HG03025 (cell line): ENCODE measurements around the gene SLC17A7.

ENCODE experiments used
- ATAC-seq: cut with Tn5 transposase; IDR thresholded peaks from one replicate; pipeline ENCODE4 v1.9.1; 2021; ENCODE audit warnings: mild to moderate bottlenecking, moderate library complexity; ENCODE audit not compliant: unreplicated experiment, low FRiP score

The SLC17A7 gene

GRCh38 chr19:49414256-49414655, 27.1 kb downstream of the SLC17A7 start:
- ATAC-seq, result no peak

DNA sequence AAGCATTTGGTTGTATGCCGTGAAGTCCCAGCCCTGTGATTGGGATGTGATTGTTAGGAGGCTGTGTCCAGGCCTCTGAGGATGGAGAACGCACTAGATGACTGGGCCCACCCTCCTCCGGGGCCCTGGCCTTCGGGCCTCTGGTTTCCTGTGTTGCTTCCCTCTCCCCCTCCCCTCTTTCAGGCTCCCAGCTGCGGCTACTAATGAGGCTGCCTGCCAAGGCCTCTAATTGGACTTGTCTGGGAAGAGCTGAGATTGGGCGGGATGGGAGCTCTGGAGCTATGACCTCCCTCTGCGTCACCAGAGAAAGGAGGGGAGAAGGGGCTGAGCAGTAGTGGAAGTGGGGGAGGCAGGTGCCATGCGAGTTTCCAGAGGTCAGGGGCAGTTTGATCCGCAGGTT, 28.0 kb downstream of the SLC17A7 start:
- ATAC-seq, result no peak

GRCh38 chr19:49411681-49412326, 29.5 kb downstream of the SLC17A7 start:
- no peak for ATAC-seq

GRCh38 chr19:49409441-49410029, 31.8 kb downstream of the SLC17A7 start:
- no peak for ATAC-seq

- no peak for ATAC-seq
Measured at GRCh38 chr19:49408816-49409440, 32.4 kb downstream of the SLC17A7 start.

- ATAC-seq, result no peak
Measured at GRCh38 chr19:49407482-49408015, 33.8 kb downstream of the SLC17A7 start.

- no peak for ATAC-seq
Measured at GRCh38 chr19:49407079-49407478, 34.2 kb downstream of the SLC17A7 start.

GRCh38 chr19:49403404-49404187, 37.7 kb downstream of the SLC17A7 start:
- ATAC-seq, result no peak

DNA sequence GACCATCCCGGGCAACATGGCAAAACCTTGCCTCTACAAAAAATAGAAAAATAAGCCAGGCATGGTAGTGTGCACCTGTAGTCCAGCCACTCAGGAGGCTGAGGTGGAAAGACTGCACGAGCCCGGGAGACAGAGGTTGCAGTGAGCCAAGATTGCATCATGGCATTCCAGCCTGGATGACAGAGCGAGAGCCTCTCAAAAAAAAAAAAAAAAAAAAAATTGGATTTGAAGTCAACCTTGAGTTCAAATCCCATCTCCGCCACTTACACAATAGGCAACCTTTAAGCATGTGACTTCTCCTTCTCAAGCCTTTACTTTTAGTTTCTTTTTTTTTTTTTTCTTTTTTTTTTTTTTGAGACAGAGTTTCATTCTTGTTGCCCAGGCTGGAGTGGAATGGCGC, 41.3 kb downstream of the SLC17A7 start:
- no peak for ATAC-seq

- ATAC-seq, result no peak
Measured at GRCh38 chr19:49398931-49399330, 42.4 kb downstream of the SLC17A7 start.

- no peak for ATAC-seq
Measured at GRCh38 chr19:49398001-49398615, 43.2 kb downstream of the SLC17A7 start.

DNA sequence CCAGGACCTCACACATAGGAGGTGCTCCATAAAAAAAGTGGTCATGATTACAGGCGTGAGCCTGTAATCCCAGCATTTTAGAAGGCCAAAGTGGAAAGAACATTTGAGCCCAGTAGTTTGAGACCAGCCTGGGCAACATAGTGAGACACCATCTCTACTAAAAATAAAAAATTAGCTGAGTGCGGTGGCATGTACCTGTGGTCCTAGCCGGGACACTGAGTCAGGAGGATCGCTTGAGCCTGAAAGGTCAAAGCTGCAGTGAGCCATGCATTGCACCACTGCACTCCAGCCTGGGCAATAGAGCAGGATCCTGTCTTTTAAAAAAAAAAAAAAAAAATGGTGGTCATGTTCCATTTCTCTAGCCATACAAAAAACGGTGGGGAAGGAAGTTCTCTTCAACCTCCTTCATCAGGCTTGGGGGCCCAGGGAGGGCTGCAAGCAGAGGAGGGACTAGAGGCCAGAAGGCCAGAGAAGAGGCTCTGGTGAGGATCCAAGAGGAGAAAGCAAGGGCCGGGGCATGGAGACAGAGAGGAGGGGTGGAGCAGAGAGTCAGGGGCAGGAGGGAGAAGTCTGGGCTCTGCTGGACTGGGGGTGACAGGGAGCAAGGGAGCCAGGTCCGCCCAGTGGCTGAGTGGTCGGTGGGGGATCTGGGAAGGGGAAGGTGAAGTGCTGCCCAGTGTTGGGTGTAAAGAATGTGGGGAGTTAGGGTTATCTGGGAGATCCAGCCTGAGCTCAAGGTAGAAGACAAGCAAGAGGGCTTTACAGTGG, 44.4 kb downstream of the SLC17A7 start:
- ATAC-seq, result no peak

DNA sequence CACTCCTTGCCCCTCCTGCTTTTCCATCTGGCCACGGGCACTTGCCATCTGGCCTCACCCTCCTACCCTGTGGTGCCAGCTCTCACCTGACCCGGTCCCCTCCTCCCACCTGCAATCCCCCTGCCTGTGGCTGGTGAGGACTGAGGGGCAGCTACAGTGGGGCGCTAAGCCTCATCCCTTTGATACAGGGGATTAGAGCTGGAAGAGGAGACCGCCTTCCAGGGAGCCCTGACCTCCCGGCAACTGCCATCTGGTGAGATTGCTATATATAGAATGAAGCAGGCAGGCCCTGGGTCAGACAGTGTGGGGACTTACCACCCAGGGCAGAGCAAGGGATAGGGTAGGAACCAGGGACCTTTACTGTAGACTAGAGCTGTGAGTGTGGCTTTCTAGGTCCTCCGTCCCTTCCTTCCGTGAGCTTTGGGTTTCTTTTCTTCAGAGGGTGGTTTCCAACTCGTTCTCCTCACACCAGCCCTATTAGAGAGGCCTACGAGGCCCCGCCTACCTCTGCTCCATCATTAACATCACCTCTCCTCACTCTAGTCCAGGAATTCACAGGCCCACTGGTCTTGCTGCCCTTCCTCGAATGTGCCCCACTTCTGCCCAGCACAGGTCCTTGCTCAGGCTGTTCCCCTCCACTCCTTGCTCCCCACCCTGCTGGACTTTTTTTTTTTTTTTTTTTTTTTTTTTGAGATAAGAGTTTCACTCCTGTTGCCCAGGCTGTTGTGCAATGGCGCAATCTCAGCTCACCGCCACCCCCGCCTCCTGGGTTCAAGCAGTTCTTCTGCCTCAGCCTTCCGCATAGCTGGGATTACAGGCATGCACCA, 45.5 kb downstream of the SLC17A7 start:
- ATAC-seq, result no peak

- ATAC-seq, result no peak
Measured at GRCh38 chr19:49393881-49394280, 47.4 kb downstream of the SLC17A7 start.

- no peak for ATAC-seq
Measured at GRCh38 chr19:49391581-49392399, 49.5 kb downstream of the SLC17A7 start.

DNA sequence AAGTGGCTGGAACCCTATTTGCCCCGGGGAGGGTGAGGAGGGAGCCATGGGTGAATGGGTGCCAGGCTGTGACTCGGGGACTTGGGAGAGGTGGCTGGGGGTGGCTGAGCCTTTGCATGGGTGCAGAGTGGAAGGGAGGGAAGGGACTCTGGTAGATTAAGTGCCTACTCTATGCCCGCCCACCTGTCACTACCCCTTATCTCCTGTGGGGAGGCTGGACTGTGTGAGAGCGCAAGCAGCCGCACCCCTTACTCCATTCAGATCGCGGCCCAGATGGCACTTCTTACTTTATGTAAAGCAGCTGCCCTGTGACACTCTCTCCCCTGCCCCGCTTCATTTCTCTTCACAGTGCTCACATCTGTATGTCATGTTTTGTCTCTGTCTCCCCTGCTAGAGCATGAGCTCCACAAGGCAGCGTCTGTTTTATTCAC, 50.4 kb downstream of the SLC17A7 start:
- ATAC-seq, result no peak

GRCh38 chr19:49390131-49390928, 51.0 kb downstream of the SLC17A7 start:
- ATAC-seq, result no peak
